IMR-90 (cell line): ENCODE data around the gene CCR3.

Experiments
- BHLHE40 ChIP-seq: fragments of 150-350 bp; IDR thresholded peaks from 2 replicates; pipeline ENCODE4 v1.6.1; 2016; ENCODE audit warnings: mild to moderate bottlenecking, low read depth, low read length
- FOS ChIP-seq: fragments of 150-350 bp; IDR thresholded peaks from 2 replicates; pipeline ENCODE4 v1.6.1; 2016; ENCODE audit warnings: low read depth, low read length
- POLR2A ChIP-seq: IDR thresholded peaks from 2 replicates; pipeline ENCODE4 v1.6.1; 2012; ENCODE audit warnings: mild to moderate bottlenecking, low read depth, low read length
- RAD21 ChIP-seq: IDR thresholded peaks from 2 replicates; pipeline ENCODE4 v1.6.1; 2012; ENCODE audit warnings: low read length, improper control_type of control experiment
- RCOR1 ChIP-seq: IDR thresholded peaks from 2 replicates; pipeline ENCODE4 v1.6.1; 2012; ENCODE audit warnings: mild to moderate bottlenecking, low read length, improper control_type of control experiment; ENCODE audit not compliant: insufficient replicate concordance
- RFX5 ChIP-seq: IDR thresholded peaks from 2 replicates; pipeline ENCODE4 v1.8.0; 2012; ENCODE audit warnings: low read depth, mild to moderate bottlenecking, low read length, moderate library complexity
- SMC3 ChIP-seq: fragments of 150-350 bp; IDR thresholded peaks from 2 replicates; pipeline ENCODE4 v1.6.1; 2016; ENCODE audit warnings: low read depth, mild to moderate bottlenecking, antibody characterized with exemption, low read length, moderate library complexity
- TF ChIP-seq, protein P1 (sequence below): conservative IDR thresholded peaks from 2 replicates; pipeline ENCODE4 v1.5.1; 2012; ENCODE audit warnings: mild to moderate bottlenecking, low read depth, low read length, improper control_type of control experiment
- TF ChIP-seq, protein P2 (sequence below): fragments of 150-350 bp; IDR thresholded peaks from 2 replicates; pipeline ENCODE4 v1.6.1; 2017; ENCODE audit warnings: mild to moderate bottlenecking, antibody characterized with exemption, low read length, low read depth

GRCh38 chr3:46266598-46266997 is 24.3 kb downstream of the CCR3 start:
- TF ChIP-seq, protein P1, sequence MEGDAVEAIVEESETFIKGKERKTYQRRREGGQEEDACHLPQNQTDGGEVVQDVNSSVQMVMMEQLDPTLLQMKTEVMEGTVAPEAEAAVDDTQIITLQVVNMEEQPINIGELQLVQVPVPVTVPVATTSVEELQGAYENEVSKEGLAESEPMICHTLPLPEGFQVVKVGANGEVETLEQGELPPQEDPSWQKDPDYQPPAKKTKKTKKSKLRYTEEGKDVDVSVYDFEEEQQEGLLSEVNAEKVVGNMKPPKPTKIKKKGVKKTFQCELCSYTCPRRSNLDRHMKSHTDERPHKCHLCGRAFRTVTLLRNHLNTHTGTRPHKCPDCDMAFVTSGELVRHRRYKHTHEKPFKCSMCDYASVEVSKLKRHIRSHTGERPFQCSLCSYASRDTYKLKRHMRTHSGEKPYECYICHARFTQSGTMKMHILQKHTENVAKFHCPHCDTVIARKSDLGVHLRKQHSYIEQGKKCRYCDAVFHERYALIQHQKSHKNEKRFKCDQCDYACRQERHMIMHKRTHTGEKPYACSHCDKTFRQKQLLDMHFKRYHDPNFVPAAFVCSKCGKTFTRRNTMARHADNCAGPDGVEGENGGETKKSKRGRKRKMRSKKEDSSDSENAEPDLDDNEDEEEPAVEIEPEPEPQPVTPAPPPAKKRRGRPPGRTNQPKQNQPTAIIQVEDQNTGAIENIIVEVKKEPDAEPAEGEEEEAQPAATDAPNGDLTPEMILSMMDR: no peak
- TF ChIP-seq POLR2A: no peak
- no peak for TF ChIP-seq RFX5
- TF ChIP-seq BHLHE40: no peak
- TF ChIP-seq RCOR1: no peak
- TF ChIP-seq FOS: no peak
- TF ChIP-seq, protein P2, sequence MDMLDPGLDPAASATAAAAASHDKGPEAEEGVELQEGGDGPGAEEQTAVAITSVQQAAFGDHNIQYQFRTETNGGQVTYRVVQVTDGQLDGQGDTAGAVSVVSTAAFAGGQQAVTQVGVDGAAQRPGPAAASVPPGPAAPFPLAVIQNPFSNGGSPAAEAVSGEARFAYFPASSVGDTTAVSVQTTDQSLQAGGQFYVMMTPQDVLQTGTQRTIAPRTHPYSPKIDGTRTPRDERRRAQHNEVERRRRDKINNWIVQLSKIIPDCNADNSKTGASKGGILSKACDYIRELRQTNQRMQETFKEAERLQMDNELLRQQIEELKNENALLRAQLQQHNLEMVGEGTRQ: no peak
- TF ChIP-seq SMC3: no peak
- TF ChIP-seq RAD21: no peak
